OCI-M1 (cell line): Measurements from ENCODE around the gene GUCY1A2.
"Not testable (repeated sequence)": the region's sequence is repeated elsewhere in the genome, so short reads cannot be mapped to it uniquely, and the experiment has no call there.

ENCODE experiments used
- DNase-seq: peaks from one replicate; lab custom pipeline; 2025; lab: John Stamatoyannopoulos, UW

Gene GUCY1A2, protein sequence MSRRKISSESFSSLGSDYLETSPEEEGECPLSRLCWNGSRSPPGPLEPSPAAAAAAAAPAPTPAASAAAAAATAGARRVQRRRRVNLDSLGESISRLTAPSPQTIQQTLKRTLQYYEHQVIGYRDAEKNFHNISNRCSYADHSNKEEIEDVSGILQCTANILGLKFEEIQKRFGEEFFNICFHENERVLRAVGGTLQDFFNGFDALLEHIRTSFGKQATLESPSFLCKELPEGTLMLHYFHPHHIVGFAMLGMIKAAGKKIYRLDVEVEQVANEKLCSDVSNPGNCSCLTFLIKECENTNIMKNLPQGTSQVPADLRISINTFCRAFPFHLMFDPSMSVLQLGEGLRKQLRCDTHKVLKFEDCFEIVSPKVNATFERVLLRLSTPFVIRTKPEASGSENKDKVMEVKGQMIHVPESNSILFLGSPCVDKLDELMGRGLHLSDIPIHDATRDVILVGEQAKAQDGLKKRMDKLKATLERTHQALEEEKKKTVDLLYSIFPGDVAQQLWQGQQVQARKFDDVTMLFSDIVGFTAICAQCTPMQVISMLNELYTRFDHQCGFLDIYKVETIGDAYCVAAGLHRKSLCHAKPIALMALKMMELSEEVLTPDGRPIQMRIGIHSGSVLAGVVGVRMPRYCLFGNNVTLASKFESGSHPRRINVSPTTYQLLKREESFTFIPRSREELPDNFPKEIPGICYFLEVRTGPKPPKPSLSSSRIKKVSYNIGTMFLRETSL

DNA sequence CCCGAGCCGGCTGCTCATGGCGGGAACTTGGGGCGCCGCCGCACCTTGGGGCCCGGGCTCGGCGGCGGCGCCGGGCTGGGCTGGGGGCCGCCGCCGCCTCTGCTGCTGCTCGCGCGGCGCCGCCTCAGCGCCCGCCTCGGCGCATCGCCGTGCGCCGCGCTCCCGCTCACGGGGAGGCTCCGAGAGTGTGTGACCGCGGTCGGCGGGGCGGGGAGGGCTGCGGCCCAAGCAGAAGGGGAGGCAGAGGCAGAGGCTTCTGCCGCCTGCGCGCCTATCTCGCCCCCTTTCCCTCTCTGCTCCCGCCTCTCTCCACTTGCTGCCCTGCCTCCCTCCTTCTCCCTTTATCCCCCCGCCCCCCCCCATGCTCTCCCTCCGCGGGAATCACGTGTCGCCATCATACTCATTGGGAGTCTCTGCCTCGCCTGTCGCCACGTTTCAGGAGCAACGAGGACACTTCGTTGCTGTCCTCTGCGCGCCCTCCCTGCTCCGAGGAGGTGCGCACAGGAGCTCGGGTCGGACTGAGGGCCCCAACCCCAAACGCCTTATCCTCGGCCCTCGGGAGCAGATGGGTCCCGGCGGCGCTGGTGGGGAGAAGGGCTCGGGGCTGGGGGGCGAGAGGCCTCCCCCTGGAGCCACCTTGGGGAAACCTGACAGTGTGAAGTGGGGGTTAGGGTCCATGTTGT is at the start of gene GUCY1A2:
Gene GUCY1A2, minus strand, starts transcription at position 258 of the 683 bp plus-strand sequence. CDS start 421 bp downstream, outside the sequence.
- no peak for DNase-seq

DNA sequence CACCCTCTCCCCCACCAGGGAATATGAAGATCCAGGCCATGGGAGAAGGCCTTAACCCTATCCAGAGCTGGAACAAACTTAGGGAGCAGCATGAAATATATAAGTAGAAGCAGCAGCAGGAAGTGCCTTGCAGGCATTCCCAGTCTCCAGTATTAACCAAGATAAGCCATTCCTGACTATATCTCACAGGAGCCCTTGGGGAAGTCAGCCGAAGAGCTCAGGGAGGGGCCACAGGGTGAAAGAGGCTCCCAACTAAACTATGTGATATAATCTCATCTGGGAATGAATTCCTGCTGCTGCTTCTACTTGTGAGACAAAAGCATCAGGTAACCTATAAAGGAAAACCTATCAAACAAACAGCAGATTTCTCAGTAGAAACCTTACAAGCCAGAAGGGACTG is 36.1 kb upstream of the GUCY1A2 start:
- DNase-seq: no peak

DNA sequence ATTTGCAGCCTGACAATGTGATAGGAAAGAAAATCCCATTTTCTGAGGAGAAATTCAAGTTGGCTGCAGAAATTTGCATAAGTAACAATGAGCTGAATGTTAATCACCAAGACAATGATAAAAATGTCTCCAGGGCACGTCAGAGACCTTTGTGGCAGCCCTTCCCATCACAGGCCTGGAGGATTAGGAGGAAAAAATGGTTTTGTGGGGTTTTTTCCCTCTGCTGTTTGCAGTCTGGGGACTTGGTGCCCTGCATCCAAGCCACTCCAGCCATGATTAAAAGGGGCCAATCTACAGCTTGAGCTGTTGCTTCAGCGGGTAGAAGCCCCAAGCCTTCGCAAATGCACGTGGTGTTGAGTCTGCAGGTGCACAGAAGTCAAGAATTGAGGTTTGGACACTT is 33.1 kb upstream of the GUCY1A2 start:
- not testable (repeated sequence) for DNase-seq

DNA sequence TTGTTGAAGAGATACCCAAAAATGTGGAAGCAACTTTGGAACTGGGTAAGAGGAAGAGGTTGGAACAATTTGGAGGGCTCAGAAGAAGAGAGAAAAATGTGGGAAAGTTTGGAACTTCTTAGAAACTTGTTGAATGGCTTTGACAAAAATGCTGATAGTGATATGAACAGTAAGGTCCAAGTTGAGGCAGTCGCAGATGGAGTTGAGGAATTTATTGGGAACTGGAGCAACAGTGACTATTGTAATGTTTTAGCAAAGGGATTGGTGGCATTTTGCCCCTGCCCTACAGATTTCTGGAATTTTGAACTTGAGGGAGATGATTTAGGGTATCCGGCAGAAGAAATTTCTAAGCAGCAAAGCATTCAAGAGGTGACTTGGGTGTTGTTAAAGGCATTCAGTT is 32.6 kb upstream of the GUCY1A2 start:
- DNase-seq: not testable (repeated sequence)

DNA sequence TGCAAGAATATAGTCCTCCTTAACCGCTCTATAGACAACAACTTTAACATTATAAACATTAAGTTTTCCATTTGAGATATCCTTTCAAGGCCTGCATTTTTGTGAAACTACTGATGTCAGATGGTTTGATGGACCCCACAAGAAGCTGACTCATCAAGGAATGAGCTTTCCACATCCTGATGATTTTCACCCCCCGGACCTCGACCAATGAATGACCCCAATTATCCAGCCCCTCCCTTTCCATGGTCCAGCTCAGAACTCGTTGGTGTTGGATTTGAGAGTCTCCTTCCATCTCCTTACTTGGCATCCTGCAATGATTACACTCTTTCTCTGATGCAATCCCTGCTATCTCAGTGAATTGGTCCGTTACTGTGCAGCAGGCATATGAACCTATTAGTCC is 31.8 kb upstream of the GUCY1A2 start:
- DNase-seq: no peak

DNA sequence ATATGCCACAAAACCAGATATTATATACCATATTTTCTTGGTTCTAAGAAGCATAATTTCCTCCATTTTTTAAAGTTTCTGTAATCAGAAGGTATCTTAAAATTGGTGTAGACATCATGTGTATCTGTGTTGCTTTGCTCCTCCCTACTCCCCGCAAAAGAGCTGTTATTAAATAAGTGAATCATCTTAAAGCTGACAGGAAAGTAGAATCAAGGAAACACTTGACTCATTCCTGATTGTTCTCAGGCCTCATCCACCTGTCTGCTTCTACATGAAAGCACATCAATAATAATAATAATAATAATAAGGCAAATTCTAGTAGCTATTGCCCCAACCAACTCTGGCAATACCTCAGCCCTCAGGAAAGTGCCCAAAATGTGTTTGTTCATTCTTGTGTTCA is 26.2 kb upstream of the GUCY1A2 start:
- no peak for DNase-seq

DNA sequence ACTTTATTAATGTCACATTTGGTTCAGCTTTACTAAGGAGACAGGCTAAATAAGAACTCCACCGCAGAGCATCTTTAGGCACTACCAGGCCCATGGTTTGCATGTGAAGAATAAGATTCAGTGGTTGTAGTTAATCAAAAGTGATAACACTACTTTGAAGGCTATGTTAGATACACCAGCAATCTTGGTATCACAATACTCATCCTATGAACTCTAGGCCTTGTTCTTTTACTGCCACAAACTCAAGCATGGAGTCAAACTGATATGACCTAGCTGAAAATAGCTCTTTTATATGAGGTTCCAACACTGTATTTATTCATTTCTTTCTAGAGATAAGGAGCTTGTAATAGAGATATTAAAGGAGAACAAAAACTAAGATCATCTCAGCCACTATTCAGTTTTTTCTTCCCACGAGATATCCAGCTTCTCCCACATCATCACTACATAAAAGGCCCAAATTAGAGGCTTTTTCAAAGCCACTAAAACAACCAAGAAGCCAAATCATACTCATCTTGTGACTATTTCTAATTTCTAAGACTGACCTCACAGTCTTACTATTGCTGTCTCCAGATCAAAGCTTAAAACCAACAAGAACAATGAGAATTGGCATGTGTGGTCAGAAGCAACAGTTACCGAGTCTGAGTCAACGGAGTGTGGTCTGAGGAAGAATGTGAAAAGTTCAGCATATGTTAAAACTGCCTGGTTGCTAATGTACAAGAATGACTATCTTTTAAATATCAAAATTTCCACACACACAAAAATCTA is 25.1 kb upstream of the GUCY1A2 start:
- no peak for DNase-seq

DNA sequence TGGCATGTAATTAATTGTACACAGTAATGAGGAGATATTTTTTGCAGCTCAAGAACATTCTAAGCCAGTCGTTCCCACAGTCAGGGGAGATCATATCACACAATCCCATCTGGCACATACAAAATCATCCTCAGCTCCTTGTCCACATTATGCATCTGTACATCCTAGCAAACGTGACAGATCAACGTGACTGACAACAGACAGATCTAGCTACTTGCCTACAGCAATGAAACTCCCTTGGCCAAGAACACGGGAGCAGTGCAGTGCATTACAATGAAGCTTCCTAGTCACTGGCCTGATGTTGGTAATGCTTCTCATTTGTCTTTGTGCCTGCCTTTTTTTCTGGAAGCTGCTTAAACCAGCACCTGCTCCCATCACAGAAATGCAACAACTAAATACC is 24.5 kb upstream of the GUCY1A2 start:
- no peak for DNase-seq

DNA sequence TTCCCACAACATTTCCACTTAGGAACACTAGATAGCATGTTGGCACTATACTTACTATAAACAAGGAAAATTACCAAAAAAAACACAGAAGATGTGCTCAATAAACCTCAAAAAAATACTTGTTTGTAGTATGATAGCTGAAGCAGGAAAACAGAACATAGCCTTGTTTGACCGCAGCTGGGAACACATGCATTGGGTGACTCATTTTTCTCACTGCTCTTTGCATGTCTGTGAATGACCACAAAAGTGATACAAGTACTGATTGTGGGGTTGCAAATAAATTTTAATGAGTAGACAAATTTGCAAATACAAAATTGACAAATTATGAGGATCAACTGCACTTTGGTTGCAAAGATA is 22.8 kb upstream of the GUCY1A2 start:
- DNase-seq: no peak

DNA sequence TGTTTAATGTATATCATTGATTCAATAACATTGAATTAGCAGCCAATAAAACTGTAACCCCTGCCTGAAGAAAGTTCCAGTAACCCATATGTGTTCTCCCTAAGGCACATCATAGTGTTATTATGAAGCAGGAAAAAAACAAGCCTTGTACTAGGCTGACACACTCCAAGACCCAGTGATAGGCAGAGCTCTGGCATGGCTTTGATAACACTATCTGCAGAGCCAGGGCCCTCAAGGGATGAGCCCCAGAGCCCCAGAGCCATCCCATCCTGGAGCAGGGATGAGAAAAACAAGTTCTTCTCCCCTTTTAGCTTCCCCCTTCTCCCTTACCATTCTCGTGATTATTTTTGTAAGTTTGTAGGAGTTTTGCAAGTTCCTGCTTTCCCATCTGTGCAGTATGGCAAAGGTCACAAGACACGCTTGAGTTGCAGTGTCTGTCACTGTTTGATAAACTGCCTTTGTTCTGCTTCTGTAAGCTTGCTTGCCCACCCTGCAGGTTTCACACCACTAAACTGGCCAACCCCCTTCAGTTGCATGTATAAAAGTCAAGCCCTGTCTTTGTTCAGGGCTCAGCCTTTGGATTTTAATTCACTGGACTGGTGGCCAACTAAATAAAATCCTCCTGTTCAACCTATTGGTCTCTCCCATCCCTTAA is 22.3 kb upstream of the GUCY1A2 start:
- DNase-seq: peak; percentile 57

DNA sequence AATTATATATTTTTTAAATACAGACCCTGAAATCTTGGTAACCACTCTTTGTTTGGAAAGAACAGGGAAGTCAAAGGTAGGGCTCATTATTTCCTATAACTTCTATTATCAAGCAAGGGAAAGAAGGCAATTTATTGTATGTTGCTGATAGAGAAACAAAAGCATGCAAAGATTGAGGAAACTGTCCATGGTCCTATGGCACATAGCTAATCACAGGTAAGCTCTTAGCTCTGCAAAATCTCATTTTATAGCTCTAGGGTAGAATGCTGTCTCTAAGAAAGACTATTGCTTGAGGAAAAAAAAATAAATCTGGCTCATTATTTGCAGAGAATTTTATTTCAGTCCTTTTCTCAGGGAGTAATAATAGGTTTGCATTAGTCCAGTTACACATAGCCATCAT is 7.4 kb upstream of the GUCY1A2 start:
- no peak for DNase-seq

DNA sequence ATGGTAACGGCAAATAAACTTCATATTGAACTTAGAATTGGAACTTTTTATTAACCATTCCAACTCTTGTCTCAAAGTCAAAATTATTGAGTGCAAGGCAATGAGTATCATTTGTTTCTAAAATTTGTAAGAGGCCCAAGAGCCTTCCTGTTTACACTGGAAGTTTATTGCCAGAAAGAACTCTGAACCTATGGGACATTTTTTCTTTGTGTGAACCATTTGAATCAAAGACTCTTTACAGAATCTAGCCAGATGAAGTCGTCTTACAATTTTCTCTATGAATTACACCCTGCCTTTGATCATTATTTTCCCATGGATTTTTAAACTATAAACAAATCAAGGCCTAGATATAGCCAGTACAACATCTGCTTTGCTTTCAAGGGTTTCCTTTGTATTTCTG is 2.3 kb upstream of the GUCY1A2 start:
- DNase-seq: no peak

DNA sequence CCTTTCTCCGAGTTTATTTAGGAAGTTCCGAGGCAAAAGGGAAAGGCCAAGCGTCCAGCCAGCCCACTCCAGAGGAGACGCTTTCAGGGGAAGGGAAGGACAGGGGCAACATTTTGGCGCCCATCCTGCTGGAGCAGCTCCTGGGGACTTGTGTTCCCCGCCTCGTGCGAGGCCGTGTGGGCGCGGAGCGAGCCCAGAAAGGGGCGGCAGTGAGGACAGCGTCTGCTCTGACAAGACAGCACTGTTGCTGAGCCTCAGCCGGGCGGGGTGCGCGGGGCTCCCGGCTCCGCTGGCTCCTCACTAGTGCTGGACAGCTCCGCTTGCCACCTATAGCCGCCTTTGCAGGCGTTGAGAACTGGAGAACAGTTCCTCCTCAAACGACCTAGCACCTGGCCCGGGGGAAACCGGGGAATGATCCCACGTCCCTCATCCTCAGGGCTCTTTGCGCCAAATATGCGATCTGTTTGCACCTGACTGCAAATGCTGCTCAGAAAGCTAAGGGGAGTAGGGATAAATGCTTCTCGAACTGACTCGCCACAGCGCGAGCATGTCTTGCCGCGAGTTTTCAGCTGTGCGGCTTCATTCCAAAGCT is 722 bp upstream of the GUCY1A2 start:
- DNase-seq: no peak

DNA sequence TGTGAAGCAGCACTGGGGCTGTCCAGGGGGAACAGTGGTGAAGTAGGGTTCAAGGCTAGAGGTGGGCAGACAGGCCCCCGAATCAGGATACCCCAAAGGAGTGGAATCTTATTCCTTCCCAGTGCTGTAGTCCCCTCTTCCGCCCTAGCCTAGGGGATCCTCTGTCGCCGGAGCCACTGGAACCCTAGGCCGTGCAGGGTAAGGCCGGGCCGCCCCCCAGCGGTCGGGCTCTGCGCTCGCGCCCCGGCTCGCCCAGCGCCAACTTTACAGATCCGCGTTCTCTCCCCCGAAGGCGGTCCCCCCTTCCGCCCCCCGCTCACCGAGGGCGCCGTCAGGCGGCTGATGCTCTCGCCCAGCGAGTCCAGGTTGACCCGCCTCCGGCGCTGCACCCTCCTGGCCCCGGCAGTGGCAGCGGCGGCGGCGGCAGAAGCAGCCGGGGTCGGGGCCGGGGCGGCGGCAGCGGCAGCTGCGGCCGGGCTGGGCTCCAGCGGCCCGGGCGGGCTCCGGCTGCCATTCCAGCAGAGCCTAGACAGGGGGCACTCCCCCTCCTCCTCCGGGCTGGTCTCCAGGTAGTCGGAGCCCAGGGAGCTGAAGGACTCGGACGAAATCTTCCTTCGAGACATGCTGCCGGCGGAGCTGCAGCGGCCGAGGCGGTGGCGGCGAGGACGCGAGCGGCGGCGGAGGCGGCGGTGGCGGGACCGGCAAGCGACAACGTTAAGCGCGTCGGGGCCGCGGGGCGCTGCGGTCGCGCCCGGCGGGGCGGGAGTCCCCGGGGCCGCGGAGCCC is 650 bp downstream of the GUCY1A2 start:
- no peak for DNase-seq

DNA sequence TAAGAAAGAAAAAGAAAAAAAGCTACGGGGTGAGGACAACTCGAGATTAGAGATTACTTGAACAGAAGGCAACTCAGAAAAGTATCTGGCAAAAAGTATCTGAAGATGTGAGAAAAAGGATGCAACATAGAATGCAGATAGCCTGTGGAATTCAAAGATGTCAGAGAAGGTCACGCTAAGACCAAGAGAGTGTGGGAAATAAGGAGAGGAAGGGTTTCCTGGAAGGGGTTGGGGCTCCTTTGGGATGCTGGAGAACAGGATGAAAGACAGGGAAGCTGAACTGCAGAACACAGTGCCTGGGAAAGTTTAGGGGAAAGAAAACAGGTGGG is 1.2 kb downstream of the GUCY1A2 start:
- no peak for DNase-seq

DNA sequence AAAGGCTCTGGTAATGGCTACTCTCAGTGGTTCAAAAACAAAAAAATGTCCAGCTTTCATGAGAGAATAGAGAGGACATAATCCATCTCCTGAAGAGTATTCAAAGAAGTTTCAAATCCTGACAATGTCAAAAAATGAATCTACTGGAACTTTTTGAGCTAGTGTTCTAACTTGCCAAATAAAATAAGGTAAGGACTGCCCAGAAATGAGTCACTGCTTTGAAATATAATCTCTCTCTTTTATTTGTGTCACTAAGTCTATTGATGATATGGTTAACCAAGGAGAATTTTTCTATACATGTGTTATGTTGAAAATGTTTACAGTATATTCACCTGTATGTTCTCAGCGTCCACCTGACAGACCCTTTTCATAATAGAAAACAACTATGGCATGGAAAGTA is 3.4 kb downstream of the GUCY1A2 start:
- no peak for DNase-seq

DNA sequence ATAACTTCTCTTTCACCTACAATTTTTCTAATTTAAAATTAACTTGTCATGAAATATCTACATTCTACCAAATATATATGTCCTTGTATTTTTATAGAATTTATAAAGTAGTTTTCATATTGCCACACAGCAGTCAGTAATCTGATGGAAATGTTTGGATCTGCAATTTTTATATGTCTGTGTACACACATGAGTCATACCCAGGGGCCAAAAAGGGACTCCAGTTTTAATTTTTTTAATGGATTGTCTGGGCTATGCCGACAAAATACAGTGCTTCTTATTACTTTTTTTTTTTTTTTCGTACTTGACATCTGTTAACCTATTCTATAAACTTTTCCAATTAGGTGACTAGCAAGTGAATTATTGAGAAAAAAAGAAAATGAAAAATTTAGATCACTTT is 6.3 kb downstream of the GUCY1A2 start:
- DNase-seq: peak; percentile 1

DNA sequence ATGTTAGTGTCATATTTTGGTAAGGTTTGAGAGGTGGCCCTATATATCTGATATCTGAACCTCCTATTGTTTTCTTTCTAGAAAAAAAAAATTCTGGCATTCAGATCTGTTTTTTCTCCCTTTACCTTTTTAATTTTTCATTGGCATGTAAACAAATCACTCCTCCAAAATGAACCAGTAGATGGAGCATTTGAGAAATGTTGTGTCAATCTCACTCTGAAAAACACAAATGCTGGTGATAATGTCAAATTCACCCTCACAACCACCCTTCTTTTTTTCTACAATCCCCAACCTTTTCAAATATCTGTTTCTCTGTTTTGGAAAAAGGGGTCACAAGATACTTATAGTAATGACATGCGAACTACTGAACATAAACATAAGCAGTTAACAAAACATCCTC is 9.1 kb downstream of the GUCY1A2 start:
- no peak for DNase-seq

DNA sequence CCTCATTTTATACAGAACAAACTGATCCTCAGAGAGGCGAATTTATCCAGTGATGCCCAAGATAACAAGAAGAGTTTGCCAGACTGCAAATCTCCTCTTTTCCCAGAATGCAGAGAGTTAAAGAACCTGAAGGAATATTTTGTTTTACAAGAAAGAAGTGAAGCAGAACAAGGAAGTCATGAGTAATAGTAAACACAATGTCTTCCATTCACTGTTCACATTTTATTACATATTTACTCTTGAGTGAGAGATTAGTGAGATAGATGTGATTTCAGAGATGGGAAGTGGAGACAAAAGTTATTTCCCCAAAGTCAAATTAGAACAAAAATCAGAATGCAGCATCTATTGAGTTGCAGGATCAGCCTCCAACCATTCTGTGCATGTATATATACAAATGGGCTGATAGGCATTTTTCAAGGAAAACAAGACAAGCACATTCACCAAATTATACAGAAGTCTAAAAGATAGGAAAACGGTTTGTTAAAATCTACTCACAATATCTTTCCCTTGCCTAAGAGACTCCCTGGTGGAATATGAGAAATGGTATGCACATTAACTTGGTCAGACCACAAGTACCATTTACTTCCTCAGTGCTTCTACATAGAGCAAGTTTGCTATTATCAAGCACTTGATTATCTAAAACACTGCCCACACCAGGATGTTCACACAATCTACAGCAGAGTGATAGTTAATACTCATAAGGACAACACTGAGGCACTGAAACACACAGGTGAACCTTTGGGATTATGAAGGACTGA is 12.0 kb downstream of the GUCY1A2 start:
- DNase-seq: peak; percentile 0

DNA sequence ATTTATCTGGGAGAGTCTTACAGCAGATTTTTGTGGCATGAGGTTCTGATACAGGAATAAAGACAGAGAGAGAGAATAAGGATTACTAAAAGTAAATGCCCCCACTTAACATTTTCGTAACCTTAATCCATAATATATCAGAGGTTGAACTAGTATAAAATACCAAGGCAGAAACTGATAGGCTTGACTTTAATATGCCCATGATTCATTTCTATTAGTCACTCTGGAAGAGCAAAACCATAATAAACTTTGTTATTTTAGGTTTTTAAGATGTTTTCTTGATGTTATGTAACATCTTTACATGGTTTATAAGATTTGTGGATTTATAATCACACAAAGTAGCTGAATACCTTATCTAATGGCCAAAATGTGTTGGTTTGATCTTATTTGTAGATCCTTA is 19.1 kb downstream of the GUCY1A2 start:
- no peak for DNase-seq
